ENCODE results near the gene CHP2. TPM values are rescaled to one million over a fixed set of nuclear protein-coding genes. Genes with fewer than 3 reads are reported as not detected.

CHP2 gene
- total and polyA plus RNA-seq, 2 experiments from 2014 or later, result 2.0 to 3.3 TPM

DNA sequence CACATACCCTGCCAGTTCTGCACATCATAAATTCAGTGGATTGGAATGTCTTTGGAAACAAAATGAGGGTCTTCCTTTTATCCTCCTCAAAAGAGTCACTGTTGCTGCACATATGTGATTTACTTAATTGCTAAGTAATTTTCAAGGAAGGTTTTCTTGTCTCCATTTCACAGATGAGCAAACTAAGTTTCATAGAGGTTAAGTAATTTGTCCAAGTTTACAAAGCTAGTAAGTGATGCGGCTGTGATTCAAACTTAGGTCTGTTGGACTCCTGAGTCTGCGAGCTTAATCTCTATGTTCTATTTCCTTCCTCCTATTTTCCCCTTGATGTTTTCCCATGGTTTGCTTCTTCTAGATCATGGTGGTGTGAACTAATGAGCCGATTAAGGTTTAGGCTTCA lies 28.1 kb upstream of the CHP2 start:
- no peak for DNase-seq (ENCODE audit: low spot score)
- TF ChIP-seq EZH2phosphoT487 (IDR thresholded peaks at IDR 0.05; ENCODE audit: low read depth, severe bottlenecking, unreplicated experiment), result no peak
- TF ChIP-seq, protein P1, sequence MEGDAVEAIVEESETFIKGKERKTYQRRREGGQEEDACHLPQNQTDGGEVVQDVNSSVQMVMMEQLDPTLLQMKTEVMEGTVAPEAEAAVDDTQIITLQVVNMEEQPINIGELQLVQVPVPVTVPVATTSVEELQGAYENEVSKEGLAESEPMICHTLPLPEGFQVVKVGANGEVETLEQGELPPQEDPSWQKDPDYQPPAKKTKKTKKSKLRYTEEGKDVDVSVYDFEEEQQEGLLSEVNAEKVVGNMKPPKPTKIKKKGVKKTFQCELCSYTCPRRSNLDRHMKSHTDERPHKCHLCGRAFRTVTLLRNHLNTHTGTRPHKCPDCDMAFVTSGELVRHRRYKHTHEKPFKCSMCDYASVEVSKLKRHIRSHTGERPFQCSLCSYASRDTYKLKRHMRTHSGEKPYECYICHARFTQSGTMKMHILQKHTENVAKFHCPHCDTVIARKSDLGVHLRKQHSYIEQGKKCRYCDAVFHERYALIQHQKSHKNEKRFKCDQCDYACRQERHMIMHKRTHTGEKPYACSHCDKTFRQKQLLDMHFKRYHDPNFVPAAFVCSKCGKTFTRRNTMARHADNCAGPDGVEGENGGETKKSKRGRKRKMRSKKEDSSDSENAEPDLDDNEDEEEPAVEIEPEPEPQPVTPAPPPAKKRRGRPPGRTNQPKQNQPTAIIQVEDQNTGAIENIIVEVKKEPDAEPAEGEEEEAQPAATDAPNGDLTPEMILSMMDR (IDR thresholded peaks at IDR 0.05; ENCODE audit: poor library complexity), result no peak
- TF ChIP-seq EZH2 (IDR thresholded peaks at IDR 0.05; ENCODE audit: borderline replicate concordance), result no peak
- Histone ChIP-seq H3K27ac (no peak overlapping the region), H3K79me2 (no peaks in the 10 kb centered on the region), H4K20me1 (ENCODE audit: insufficient read depth, poor library complexity, severe bottlenecking) (no peaks in the 10 kb centered on the region), H3K9me2 (replicated peaks; ENCODE audit: insufficient read depth) (no peaks in the 10 kb centered on the region), H3K4me1 (ENCODE audit: insufficient read depth) (no peaks in the 10 kb centered on the region), H3K4me3 (no peak overlapping the region), H3K36me3 (replicated peaks; ENCODE audit: insufficient read depth, low read depth) (no peaks in the 10 kb centered on the region), H3K4me2 (no peak overlapping the region), H3K9me3 (ENCODE audit: low read depth) (no peaks in the 10 kb centered on the region), H3K27me3 (no peaks in the 10 kb centered on the region), H2AFZ (no peak overlapping the region)
- WGBS (ENCODE audit: low lambda C conversion rate, missing lambda C conversion rate), result 92% methylated on average over 3 of the region's 3 CpGs

GRCh38 chr16:23728112-23728477 lies 26.7 kb upstream of the CHP2 start:
- H3K4me3 ChIP-seq, result no peak overlapping the region
- TF ChIP-seq EZH2 (IDR thresholded peaks at IDR 0.05; ENCODE audit: borderline replicate concordance) (no peak), EZH2phosphoT487 (IDR thresholded peaks at IDR 0.05; ENCODE audit: low read depth, severe bottlenecking, unreplicated experiment) (no peak)
- TF ChIP-seq, protein P1 (IDR thresholded peaks at IDR 0.05; ENCODE audit: poor library complexity), result no peak
- H3K36me3 ChIP-seq (replicated peaks; ENCODE audit: insufficient read depth, low read depth), result no peaks in the 10 kb centered on the region
- WGBS (ENCODE audit: low lambda C conversion rate, missing lambda C conversion rate), result 64% methylated on average over 10 of the region's 10 CpGs
- no peaks in the 10 kb centered on the region for H3K79me2 ChIP-seq
- H3K27me3 ChIP-seq, result no peaks in the 10 kb centered on the region
- H3K4me1 ChIP-seq (ENCODE audit: insufficient read depth), result no peaks in the 10 kb centered on the region
- no peak overlapping the region for H3K27ac ChIP-seq
- no peak for DNase-seq (ENCODE audit: low spot score)
- no peaks in the 10 kb centered on the region for H4K20me1 ChIP-seq (ENCODE audit: insufficient read depth, poor library complexity, severe bottlenecking)
- no peaks in the 10 kb centered on the region for H3K9me2 ChIP-seq (replicated peaks; ENCODE audit: insufficient read depth)
- no peak overlapping the region for H2AFZ ChIP-seq
- no peak overlapping the region for H3K4me2 ChIP-seq
- no peaks in the 10 kb centered on the region for H3K9me3 ChIP-seq (ENCODE audit: low read depth)

- H3K27ac ChIP-seq, result no peak overlapping the region
- H3K79me2 ChIP-seq, result no peaks in the 10 kb centered on the region
- WGBS (ENCODE audit: low lambda C conversion rate, missing lambda C conversion rate), result 82% methylated on average over 12 of the region's 12 CpGs
- peak; percentile 54 for DNase-seq (ENCODE audit: low spot score)
- H3K4me3 ChIP-seq, result no peak overlapping the region
- no peaks in the 10 kb centered on the region for H3K9me3 ChIP-seq (ENCODE audit: low read depth)
- no peaks in the 10 kb centered on the region for H3K9me2 ChIP-seq (replicated peaks; ENCODE audit: insufficient read depth)
- H3K4me2 ChIP-seq, result no peak overlapping the region
- TF ChIP-seq EZH2phosphoT487 (IDR thresholded peaks at IDR 0.05; ENCODE audit: low read depth, severe bottlenecking, unreplicated experiment), result no peak
- TF ChIP-seq, protein P1 (IDR thresholded peaks at IDR 0.05; ENCODE audit: poor library complexity), result no peak
- no peak for TF ChIP-seq EZH2 (IDR thresholded peaks at IDR 0.05; ENCODE audit: borderline replicate concordance)
- no peak overlapping the region for H2AFZ ChIP-seq
- no peaks in the 10 kb centered on the region for H4K20me1 ChIP-seq (ENCODE audit: insufficient read depth, poor library complexity, severe bottlenecking)
- H3K4me1 ChIP-seq (ENCODE audit: insufficient read depth), result no peaks in the 10 kb centered on the region
- H3K36me3 ChIP-seq (replicated peaks; ENCODE audit: insufficient read depth, low read depth), result no peaks in the 10 kb centered on the region
- H3K27me3 ChIP-seq, result no peaks in the 10 kb centered on the region
These were observed 25.1 kb upstream of the CHP2 start for GRCh38 chr16:23729503-23730424.

Data from hepatocyte (in vitro differentiated cells).